Gastrocnemius medialis (tissue), 4 donors: ENCODE results near the gene YIF1A. TPM values are rescaled to one million over a fixed set of nuclear protein-coding genes. Genes with fewer than 3 reads are reported as not detected.

Source experiments
- ATAC-seq, 2 donors: fragments of 150-250 bp; one replicate each; pipeline ENCODE4 v1.9.1; 2016
- DNase-seq, 2 donors: peaks; one replicate each; pipeline ENCODE4 v3.0.0-alpha.2; 2019
- H3K27ac ChIP-seq, 4 donors: fragments of 200-600 bp; sonication (generic); 1 replicate in 1 of 4; 2 replicates in 3 of 4; pipeline ENCODE4 v1.5.1; 2016 to 2018; ENCODE audit warnings: mild to moderate bottlenecking in 2 of 4, moderate library complexity in 1 of 4
- H3K27me3 ChIP-seq, 3 donors: fragments of 200-600 bp; sonication (generic) in 2 of 3; 1 replicate in 1 of 3; 2 replicates in 2 of 3; pipeline versions ENCODE4 v1.5.1 to v1.6.0; 2016 to 2019; ENCODE audit warnings: mild to moderate bottlenecking in 1 of 3, moderate library complexity in 1 of 3
- H3K36me3 ChIP-seq, 2 donors: fragments of 200-600 bp; sonication (generic) in 1 of 2; one replicate each; pipeline ENCODE4 v1.5.1; 2017 to 2018
- H3K4me1 ChIP-seq, 2 donors: fragments of 200-600 bp; sonication (generic) in 1 of 2; one replicate each; pipeline ENCODE4 v1.5.1; 2016 to 2017; ENCODE audit warnings: mild to moderate bottlenecking in 2 of 2
- H3K4me3 ChIP-seq, 4 donors: fragments of 200-600 bp; sonication (generic) in 3 of 4; 1 replicate in 1 of 4; 2 replicates in 3 of 4; pipeline ENCODE4 v1.5.1; 2016 to 2019; ENCODE audit warnings: mild to moderate bottlenecking in 2 of 4
- H3K9me3 ChIP-seq, 3 donors: fragments of 200-600 bp; sonication (generic) in 2 of 3; 1 replicate in 1 of 3; 2 replicates in 2 of 3; pipeline ENCODE4 v1.5.1; 2016 to 2019
- CTCF ChIP-seq, 5 experiments: fragments of 450-650 bp in 3 of 5; fragments of 200-600 bp in 2 of 5; sonication (generic) in 2 of 5; IDR thresholded peaks in 4 of 5; conservative IDR thresholded peaks in 1 of 5; 1 replicate in 4 of 5; 2 replicates in 1 of 5; pipeline ENCODE4 v1.5.1; 2016 to 2019; ENCODE audit warnings: antibody characterized with exemption in 5 of 5, mild to moderate bottlenecking in 3 of 5, moderate library complexity in 3 of 5
- POLR2A ChIP-seq, 2 donors: fragments of 450-650 bp; IDR thresholded peaks; one replicate each; pipeline ENCODE4 v1.6.1; 2017; ENCODE audit warnings: antibody characterized with exemption in 2 of 2, mild to moderate bottlenecking in 2 of 2, moderate library complexity in 2 of 2
- in situ Hi-C, 4 donors: fragments of 200-750 bp; cut with MboI; loops; one replicate each; pipeline versions ENCODE4 v1.15.0 to v1.8.0; 2017; ENCODE audit warnings: low sequenced_read_pairs in 4 of 4
- intact Hi-C: fragments of 100-400 bp; cut with DNase I; formaldehyde crosslinking; loops from one replicate; pipeline ENCODE4 v1.15.1; 2023; ENCODE audit warnings: low total_unique reads
- total RNA-seq, 4 donors: library from RNA; depleted of rRNA; stranded (reverse); fragments of >200 nt; gene quantifications; one replicate each; pipeline versions ENCODE4 v1.1.0 to v1.2.3, GENCODE V29; 2016

Gene YIF1A
- total RNA-seq, 4 donors from 2014 or later: 106 to 137 (median 113) TPM

- DNase-seq (no peak), ATAC-seq (no peak)
- TF ChIP-seq CTCF (IDR thresholded peaks at IDR 0.05 in 4 of 5, conservative IDR thresholded peaks at IDR 0.05 in 1 of 5): no peak
- no peak for TF ChIP-seq POLR2A (IDR thresholded peaks at IDR 0.05)
- peaks cover 6 to 7% of the 10 kb centered on the region in 2 donors for H3K4me1 ChIP-seq
- in situ Hi-C loops (no loop called here), intact Hi-C loops (no loop called here)
- H3K27me3 ChIP-seq: peaks cover 5 to 14% (median 12%) of the 10 kb centered on the region in 3 donors
- H3K36me3 ChIP-seq: no peaks in the 10 kb centered on the region
- peak overlapping the region; percentile 44 to 68 (median 50) for H3K4me3 ChIP-seq
- peak overlapping the region; percentile 72 to 84 (median 80) for H3K27ac ChIP-seq
- H3K9me3 ChIP-seq: no peaks in the 10 kb centered on the region
These were observed 26.5 kb upstream of the YIF1A start for GRCh38 chr11:66315498-66315885.

- TF ChIP-seq POLR2A (IDR thresholded peaks at IDR 0.05): no peak
These were observed 25.9 kb upstream of the YIF1A start for GRCh38 chr11:66314561-66315497.

GRCh38 chr11:66314186-66314501, 25.2 kb upstream of the YIF1A start:
- Histone ChIP-seq H3K9me3 (no peaks in the 10 kb centered on the region), H3K4me3 (peak overlapping the region; percentile 1 to 79 (median 37)), H3K4me1 (peaks cover 6 to 7% of the 10 kb centered on the region in 2 donors), H3K27me3 (peaks cover 5 to 14% (median 12%) of the 10 kb centered on the region in 3 donors), H3K27ac (peak overlapping the region; percentile 72 to 84 (median 80)), H3K36me3 (no peaks in the 10 kb centered on the region)
- in situ Hi-C loops: no loop called here
- DNase-seq (no peak), ATAC-seq (no peak)
- intact Hi-C loops: no loop called here
- no peak for TF ChIP-seq POLR2A (IDR thresholded peaks at IDR 0.05)
- no peak for TF ChIP-seq CTCF (IDR thresholded peaks at IDR 0.05 in 4 of 5, conservative IDR thresholded peaks at IDR 0.05 in 1 of 5)

More at GRCh38 chr11:66314561-66315497, 25.9 kb upstream of the YIF1A start:
- peaks cover 5 to 14% (median 12%) of the 10 kb centered on the region in 3 donors for H3K27me3 ChIP-seq
- H3K27ac ChIP-seq: peak overlapping the region; percentile 72 to 84 (median 80)
- no peaks in the 10 kb centered on the region for H3K9me3 ChIP-seq
- ATAC-seq (no peak), DNase-seq (no peak)
- intact Hi-C loops (no loop called here), in situ Hi-C loops (no loop called here)
- peak overlapping the region; percentile 1 to 79 (median 37) for H3K4me3 ChIP-seq
- H3K36me3 ChIP-seq: no peaks in the 10 kb centered on the region
- peaks cover 6 to 7% of the 10 kb centered on the region in 2 donors for H3K4me1 ChIP-seq

GRCh38 chr11:66313321-66314185, 24.6 kb upstream of the YIF1A start:
- Histone ChIP-seq H3K27me3 (peaks cover 5 to 14% (median 12%) of the 10 kb centered on the region in 3 donors), H3K27ac (peak overlapping the region; percentile 72 to 84 (median 80)), H3K36me3 (no peaks in the 10 kb centered on the region), H3K4me3 (peak overlapping the region; percentile 68 to 79 (median 72)), H3K9me3 (no peaks in the 10 kb centered on the region), H3K4me1 (peaks cover 2 to 6% of the 10 kb centered on the region in 2 donors)
- in situ Hi-C loops: no loop called here
- intact Hi-C loops: no loop called here
- ATAC-seq: no peak
- no peak for DNase-seq
- TF ChIP-seq CTCF (IDR thresholded peaks at IDR 0.05 in 4 of 5, conservative IDR thresholded peaks at IDR 0.05 in 1 of 5) (no peak), POLR2A (IDR thresholded peaks at IDR 0.05) (no peak)
